HL-60 (cell line): Measurements from ENCODE around the gene EPYC.

Experiments
- DNase-seq, 2 experiments: peaks; one replicate each; pipeline ENCODE4 v3.0.0-alpha.2; 2010 to 2020; ENCODE audit warnings: low read depth in 1 of 2, low spot score in 1 of 2
- H3K27ac ChIP-seq: fragments of 250-450 bp; sonication (Bioruptor Pico); replicated peaks from 2 replicates; pipeline ENCODE4 v1.5.1; 2020; ENCODE audit warnings: mild to moderate bottlenecking, moderate library complexity
- H3K27me3 ChIP-seq: fragments of 250-450 bp; sonication (Bioruptor Pico); 2 replicates; pipeline ENCODE4 v1.5.1; 2021; ENCODE audit warnings: mild to moderate bottlenecking, moderate library complexity; ENCODE audit not compliant: insufficient read depth, poor library complexity, severe bottlenecking
- H3K4me3 ChIP-seq: replicated peaks from 2 replicates; pipeline ENCODE4 v1.5.1; 2011; ENCODE audit warnings: mild to moderate bottlenecking, control low read depth, low read length; ENCODE audit not compliant: insufficient read depth
- CTCF ChIP-seq: IDR thresholded peaks from one replicate; pipeline ENCODE4 v1.5.1; 2011; ENCODE audit warnings: low read length, control low read depth, inconsistent platforms; ENCODE audit not compliant: insufficient read depth
- GABPA ChIP-seq: IDR thresholded peaks from 2 replicates; pipeline ENCODE4 v1.6.1; 2012; ENCODE audit warnings: low read depth
- POLR2AphosphoS5 ChIP-seq: IDR thresholded peaks from 2 replicates; pipeline ENCODE4 v1.6.1; 2012; ENCODE audit warnings: low read depth
- REST ChIP-seq: IDR thresholded peaks from 2 replicates; pipeline ENCODE4 v1.6.1; 2012; ENCODE audit warnings: low read depth; ENCODE audit not compliant: insufficient replicate concordance
- SPI1 ChIP-seq: IDR thresholded peaks from 2 replicates; pipeline ENCODE4 v1.6.1; 2012; ENCODE audit warnings: low read depth, mild to moderate bottlenecking, borderline replicate concordance

EPYC gene

GRCh38 chr12:90991952-90992465 is 12.8 kb downstream of the EPYC start:
- DNase-seq = no peak
- Histone ChIP-seq H3K27me3 (no peaks in the 10 kb centered on the region), H3K27ac (no peak overlapping the region), H3K4me3 (no peak overlapping the region)
- TF ChIP-seq REST (no peak), CTCF (no peak), GABPA (no peak), SPI1 (no peak), POLR2AphosphoS5 (no peak)

GRCh38 chr12:90990611-90991010 is 14.2 kb downstream of the EPYC start:
- TF ChIP-seq GABPA (no peak), REST (no peak), SPI1 (no peak), POLR2AphosphoS5 (no peak), CTCF (no peak)
- H3K27ac ChIP-seq = no peak overlapping the region
- H3K27me3 ChIP-seq = no peaks in the 10 kb centered on the region
- no peak for DNase-seq
- H3K4me3 ChIP-seq = no peak overlapping the region

- Histone ChIP-seq H3K27me3 (no peaks in the 10 kb centered on the region), H3K27ac (no peak overlapping the region), H3K4me3 (no peak overlapping the region)
- DNase-seq = no peak
- TF ChIP-seq POLR2AphosphoS5 = no peak
- no peak for TF ChIP-seq GABPA
- TF ChIP-seq SPI1 = no peak
- TF ChIP-seq CTCF = no peak
- no peak for TF ChIP-seq REST
Measured at GRCh38 chr12:90989686-90990111, 15.1 kb downstream of the EPYC start.
